Fibroblast of skin of back (primary cell): ENCODE results near the gene PLXDC1.

Experiments
- DNase-seq: peaks from one replicate; pipeline ENCODE4 v3.0.0-alpha.2; 2013

PLXDC1 gene

GRCh38 chr17:39095309-39095686 lies 56.1 kb downstream of the PLXDC1 start:
- DNase-seq = peak; percentile 24

DNA sequence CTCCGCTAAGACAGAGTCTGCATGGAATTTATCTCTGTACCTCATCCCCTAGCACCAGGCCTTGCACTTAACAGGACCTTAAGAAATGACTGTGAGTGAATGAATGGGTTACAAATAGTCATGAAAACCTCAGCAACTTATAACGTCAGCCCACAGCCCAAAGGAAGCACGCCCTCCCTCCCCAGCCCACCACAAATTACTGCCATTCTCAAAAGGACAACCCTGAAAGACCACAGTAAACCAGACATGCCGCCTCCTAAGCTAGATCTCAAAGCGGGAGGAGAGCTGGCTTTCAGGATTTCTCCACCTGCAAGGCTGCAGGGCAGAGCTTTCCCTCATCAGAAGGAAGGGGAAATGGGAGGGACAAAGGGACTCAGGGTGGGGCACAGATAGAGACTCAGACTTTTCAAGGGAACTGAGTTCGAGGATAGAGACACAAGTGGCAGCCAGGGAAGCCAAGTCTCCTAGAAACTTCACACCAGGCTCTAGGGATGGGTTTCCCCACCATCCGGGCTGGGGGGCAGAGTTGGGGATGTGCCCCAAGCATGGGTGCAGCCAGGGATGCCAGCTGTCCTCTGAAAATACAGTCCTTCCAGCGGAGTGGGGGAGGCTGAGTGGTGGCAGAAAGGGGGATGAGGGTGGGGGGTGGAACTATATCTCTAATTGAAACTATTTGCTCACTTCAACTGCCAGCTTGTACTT lies 56.7 kb downstream of the PLXDC1 start:
- no peak for DNase-seq

DNA sequence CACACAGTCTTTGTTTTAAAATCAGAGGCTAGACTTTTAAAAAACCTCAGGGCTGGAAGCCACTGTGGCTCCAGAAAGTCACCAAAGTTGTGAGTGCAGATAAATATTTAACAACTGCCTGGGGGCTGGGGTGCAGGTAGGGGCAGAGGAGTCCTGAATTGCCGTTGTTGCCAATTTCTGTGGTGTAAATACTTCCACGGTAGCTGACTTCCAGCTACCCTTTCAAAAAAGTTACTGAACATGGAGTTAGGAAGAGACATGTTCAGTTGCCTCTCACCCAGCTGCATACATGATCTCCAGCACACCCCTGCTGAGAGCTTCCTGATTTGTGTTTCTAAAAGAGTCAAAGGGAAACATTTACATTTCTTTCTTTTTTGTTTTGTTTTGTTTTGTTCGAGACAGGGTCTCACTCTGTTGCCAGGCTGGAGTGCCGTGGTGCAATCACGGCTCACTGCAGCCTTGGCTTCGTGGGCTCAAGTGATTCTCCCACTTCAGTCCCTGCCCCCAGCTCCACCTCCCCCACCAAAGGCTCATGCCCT lies 58.7 kb downstream of the PLXDC1 start:
- no peak for DNase-seq

DNA sequence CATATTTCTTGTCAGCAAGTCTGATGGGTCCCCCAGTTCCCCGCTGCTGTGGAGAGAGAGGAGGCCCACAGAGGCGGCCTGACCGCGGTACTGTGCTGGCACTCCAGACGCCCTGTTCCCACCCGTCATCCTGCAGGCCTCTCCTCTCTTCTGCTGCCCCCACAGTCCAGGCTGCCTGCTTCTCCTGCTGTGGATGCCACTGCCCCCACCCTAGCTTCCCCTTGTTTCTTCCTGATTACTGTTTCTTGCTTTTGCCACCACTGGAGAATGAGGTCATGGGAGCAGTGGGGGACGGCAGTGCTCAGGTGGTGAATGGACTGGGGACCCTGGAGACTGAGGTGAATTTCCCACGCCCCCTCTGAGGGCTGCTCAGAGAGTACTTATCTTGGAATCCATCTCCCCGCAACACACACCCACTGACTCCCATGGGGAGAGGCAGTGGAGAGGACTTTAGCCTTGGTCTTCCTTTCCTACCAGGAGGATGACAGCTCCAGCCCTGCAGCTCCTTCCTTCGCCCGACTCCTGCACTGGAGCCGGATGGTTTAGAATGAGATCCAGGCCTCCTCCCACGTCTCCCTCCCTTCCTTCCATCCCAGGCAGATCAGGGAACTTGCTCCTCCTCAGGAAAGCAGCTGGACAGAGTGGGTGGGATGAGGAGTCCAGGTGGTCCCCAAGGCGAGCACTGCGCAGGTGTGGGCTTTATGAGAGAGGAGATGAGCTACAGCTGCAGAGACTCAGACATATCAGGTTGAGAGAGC lies 60.4 kb downstream of the PLXDC1 start:
- no peak for DNase-seq

- no peak for DNase-seq
These were observed 61.0 kb downstream of the PLXDC1 start for GRCh38 chr17:39090400-39090799.

- no peak for DNase-seq
These were observed 66.9 kb downstream of the PLXDC1 start for GRCh38 chr17:39084558-39084957.

DNA sequence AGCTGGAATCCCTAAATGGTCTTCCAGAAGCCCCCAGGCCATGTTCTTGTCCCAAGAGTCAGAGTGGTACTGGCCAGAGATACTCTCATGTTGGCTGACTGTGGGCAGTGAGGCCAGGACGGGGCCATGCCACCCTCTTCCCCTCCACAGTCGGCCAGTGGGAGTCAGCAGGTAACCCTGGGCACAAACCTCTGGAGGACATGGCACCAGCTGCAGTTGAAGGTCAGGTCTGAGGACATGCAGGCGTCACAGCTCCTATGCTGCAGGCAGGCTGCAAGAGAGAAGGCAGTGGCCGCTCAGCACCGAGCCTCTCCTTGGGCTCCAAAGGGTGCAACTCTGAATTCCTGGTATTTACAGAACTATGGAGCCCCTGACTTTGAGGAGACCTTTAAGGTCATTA lies 68.2 kb downstream of the PLXDC1 start:
- DNase-seq = no peak

GRCh38 chr17:39082482-39082881 lies 69.0 kb downstream of the PLXDC1 start:
- peak; percentile 93 for DNase-seq

- no peak for DNase-seq
These were observed 69.6 kb downstream of the PLXDC1 start for GRCh38 chr17:39081851-39082250.

DNA sequence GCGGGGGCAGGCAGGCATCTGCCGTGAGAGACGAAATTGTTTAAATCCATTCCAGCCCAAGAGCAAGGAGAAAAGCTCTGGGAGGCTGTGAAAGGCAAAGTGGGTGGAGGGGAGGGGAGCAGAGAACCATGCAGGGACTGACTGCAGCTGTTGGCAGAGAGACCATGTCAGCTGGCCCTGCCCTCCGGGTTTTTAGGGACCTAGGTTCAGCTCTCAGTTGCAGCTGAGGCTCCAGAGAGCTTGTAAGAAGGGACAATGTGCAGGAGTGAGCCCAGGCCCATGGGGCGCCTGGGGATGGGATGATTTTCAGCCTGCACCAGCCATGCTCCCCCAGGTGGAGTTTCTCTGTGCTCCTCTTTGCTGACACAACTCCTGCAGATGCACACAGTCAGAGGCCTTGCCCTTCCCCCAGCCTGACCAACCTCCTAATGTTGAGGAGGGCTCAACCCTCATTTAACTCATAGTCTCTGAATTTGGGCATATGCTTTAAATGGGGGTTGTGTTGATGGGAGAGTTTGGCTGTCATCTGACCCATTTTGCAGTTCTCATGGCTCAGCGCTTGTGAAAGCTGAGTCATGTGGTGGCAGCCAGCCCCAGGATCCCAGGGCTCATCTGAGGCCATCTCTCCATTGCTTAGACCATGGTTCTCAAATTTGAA lies 70.9 kb downstream of the PLXDC1 start:
- DNase-seq = peak; percentile 84

DNA sequence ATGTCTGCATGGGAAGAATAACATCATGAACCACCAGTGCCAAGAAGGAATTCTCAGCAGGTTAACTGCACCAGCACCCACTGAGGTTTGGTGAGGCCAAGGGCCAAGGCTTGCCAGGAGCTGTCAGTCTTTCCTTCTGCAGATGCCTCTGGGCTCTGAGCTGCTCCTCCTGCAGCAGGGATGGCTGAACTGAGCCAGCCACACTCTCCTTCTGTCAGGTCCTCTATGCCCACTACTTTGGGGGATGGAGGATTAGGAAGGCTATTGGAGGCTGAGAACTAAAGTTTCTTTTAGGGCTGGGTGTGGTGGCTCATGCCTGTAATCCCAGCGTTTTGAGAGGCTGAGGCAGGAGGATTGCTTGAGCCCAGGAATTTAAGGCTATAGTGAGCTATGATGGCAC lies 71.6 kb downstream of the PLXDC1 start:
- DNase-seq = no peak

GRCh38 chr17:39077866-39078265 lies 73.6 kb downstream of the PLXDC1 start:
- DNase-seq = no peak

- no peak for DNase-seq
These were observed 74.2 kb downstream of the PLXDC1 start for GRCh38 chr17:39077252-39077651.

DNA sequence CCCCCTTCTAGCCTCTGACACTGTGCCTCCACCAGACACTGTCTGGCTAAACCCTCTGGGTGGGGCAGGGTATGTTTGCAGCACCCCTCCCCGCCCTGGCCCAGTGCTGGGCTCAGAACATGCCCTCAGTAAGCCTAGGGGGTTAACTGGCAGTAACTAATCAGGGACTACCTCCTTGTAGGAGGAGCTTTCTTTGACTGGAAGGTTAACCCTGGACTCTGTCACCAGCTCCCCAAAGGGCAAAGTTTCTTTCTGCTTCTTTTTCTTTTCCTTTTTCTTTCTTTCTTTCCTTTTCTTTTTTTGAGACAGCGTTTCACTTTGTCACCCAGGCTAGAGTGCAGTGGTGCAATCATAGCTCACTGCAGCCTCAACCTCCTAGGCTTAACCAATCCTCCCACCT lies 76.8 kb downstream of the PLXDC1 start:
- no peak for DNase-seq

DNA sequence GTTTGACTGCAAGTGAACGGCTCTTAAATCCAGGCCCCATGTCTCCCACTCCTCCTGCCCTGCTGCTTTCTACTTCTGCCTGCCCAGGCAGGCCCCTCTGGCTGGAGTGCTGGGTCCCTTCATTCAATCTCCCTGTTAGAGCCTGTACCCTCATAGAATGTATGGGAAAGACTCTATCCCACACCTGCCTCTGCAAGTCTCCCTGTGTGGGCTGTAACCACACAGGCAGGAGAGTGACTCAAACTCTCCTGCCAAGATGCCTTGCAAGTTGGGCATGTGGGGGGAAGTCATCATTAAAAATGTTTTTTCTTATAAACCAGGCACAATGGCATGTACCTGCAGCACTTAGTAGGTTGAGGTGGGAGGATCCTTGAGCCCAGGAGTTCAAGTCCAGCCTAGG lies 77.5 kb downstream of the PLXDC1 start:
- DNase-seq = no peak

- DNase-seq = no peak
These were observed 78.1 kb downstream of the PLXDC1 start for GRCh38 chr17:39073353-39073752.

GRCh38 chr17:39071573-39071972 lies 79.9 kb downstream of the PLXDC1 start:
- no peak for DNase-seq

DNA sequence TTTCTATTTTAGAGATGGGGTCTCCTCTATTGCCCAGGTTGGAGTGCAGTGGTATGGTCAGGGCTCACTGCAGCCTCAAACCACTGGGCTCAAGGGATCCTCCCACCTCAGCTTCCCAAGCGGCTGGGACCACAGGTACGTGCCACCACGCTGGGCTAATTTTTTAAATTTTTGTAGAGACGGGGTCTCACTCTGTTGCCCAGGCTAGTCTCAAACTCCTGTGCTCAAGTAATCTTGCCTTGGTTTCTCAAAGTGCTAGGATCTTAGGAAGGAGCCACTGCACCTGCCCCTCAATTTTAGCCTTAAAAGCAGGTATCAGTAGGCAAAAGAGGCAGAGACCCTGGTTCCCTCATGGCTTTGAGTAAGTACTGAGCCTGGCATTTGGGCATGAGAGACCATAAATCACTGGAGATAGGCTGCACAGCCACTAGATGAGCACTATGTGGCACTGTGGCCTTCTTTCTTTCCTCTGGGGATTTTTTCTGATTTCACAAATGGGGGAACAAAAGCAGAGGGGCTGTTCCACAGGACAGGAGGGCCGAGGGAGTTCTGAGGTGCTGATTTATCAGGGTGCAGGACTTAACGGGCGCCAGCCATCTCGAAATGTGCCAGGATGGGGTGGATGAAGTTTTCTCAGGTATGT lies 82.2 kb downstream of the PLXDC1 start:
- DNase-seq = peak; percentile 59

DNA sequence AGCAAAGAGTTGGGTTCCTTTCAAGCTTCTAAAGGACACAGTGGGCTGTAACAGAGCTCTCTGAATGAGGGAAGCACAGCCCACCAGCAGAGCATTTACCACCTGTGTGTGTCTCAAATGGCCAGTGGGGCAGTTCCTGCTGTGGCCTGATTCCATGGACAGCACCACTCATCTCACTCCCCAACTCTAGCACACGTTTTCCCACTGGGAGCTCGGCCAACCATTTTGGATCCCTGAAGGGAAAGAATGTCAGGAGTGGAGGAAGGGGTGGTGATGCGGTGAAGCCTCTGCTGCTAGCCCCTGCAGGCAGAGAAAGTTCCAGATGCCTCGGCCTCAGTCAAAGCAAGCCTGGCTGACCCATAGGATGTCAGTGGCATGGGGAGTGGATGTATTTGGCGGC lies 86.6 kb downstream of the PLXDC1 start:
- DNase-seq = peak; percentile 43

DNA sequence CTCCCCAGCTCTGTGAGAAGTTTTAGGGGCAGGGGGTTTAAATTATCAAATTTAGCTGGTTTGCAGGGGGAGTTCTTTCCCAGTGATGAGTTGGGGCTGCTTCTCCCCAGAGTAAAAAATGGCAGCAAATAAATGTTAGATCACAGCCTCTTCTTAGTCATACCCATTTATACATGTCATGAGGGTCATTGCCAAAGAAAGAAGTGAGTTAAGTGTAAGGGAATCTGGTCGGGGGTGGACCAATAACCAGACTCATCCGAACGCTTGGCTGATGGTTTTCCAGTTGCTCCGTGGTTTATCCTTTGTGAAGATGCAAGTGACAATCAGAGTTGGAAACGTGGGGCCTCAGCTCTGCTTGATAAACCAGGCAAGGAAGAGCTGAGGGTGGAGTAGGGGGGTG lies 87.1 kb downstream of the PLXDC1 start:
- DNase-seq = peak; percentile 85

GRCh38 chr17:39063681-39064069 lies 87.8 kb downstream of the PLXDC1 start:
- DNase-seq = no peak

GRCh38 chr17:39062846-39063680 lies 88.4 kb downstream of the PLXDC1 start:
- peak; percentile 40 for DNase-seq
